Umbilical cord (tissue), 2 donors: ENCODE measurements around the gene TAF5. TPM values are rescaled to one million over a fixed set of nuclear protein-coding genes. Genes with fewer than 3 reads are reported as not detected.
"Not testable (repeated sequence)": the region's sequence is repeated elsewhere in the genome, so short reads cannot be mapped to it uniquely, and the experiment has no call there.

Experiments used
- DNase-seq: peaks from one replicate; pipeline ENCODE4 v3.0.0-alpha.2; 2015; ENCODE audit warnings: low spot score
- total RNA-seq: library from RNA; depleted of rRNA; stranded (reverse); fragments of >200 nt; gene quantifications from one replicate; pipeline ENCODE4 v1.2.3, GENCODE V29; 2014; ENCODE audit warnings: low replicate concordance; ENCODE audit not compliant: insufficient read depth

Gene TAF5
- 7.0 TPM for total RNA-seq

DNA sequence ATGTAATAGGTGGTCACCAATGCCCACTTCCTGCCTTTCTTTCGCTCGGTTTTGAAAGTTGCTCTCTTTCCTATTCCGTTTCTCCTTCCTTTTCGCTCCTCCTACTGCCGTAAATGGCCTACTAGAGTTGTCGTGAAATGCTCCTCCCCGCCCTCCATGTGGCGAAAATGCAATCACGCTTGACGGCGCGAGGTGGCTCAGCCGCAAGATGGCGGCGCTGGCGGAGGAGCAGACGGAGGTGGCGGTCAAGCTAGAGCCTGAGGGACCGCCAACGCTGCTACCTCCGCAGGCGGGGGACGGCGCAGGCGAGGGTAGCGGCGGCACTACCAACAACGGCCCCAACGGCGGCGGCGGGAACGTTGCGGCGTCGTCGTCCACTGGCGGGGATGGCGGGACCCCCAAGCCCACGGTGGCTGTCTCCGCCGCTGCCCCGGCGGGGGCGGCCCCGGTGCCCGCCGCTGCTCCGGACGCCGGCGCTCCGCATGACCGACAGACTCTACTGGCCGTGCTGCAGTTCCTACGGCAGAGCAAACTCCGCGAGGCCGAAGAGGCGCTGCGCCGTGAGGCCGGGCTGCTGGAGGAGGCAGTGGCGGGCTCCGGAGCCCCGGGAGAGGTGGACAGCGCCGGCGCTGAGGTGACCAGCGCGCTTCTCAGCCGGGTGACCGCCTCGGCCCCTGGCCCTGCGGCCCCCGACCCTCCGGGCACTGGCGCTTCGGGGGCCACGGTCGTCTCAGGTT lies at the start of gene TAF5:
Gene TAF5, plus strand, starts transcription at position 195 of the 737 bp plus-strand sequence. Its CDS starts 14 bp downstream, at position 209.
- peak; percentile 98 for DNase-seq

- DNase-seq = no peak
Measured at GRCh38 chr10:103327906-103328305, 39.9 kb upstream of the TAF5 start.

- DNase-seq = peak; percentile 23
Measured at GRCh38 chr10:103333934-103334520, 33.7 kb upstream of the TAF5 start.

DNA sequence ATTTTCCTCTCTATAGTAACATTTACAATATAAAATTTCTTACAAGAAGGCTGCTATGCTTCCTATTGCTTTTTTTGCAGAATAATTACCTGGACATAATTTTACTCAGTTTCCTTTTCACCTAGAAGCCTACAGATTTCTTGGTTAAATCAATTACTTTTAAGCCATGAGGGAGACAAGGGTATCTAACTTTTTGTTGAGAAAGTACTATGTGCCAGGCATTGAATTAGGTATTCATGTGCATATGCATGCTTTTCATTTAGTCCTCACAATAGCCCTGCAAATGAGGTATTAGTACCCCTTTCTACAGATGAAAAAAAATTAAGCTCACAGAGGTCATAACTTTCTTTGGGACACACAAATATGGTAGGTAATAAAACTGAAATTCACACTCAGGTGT lies 33.2 kb upstream of the TAF5 start:
- no peak for DNase-seq

DNA sequence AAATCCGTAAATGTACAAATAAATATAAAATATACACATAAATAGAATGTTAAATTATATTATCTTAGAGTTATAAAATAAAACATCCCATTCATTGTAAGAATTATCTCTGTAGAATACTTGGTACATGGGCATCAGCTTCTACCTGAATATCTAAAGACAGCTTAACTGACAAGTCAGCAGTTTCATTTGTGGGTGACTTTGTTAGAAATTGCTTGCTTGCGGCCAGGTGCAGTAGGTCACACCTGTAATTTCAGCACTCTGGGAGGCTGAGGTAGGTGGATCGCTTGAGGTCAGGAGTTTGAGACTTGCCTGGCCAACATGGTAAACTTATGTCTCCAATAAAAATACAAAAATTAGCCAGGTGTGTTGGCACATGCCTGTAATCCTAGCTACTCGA lies 31.4 kb upstream of the TAF5 start:
- DNase-seq = no peak

- DNase-seq = no peak
Measured at GRCh38 chr10:103350175-103350516, 17.6 kb upstream of the TAF5 start.

DNA sequence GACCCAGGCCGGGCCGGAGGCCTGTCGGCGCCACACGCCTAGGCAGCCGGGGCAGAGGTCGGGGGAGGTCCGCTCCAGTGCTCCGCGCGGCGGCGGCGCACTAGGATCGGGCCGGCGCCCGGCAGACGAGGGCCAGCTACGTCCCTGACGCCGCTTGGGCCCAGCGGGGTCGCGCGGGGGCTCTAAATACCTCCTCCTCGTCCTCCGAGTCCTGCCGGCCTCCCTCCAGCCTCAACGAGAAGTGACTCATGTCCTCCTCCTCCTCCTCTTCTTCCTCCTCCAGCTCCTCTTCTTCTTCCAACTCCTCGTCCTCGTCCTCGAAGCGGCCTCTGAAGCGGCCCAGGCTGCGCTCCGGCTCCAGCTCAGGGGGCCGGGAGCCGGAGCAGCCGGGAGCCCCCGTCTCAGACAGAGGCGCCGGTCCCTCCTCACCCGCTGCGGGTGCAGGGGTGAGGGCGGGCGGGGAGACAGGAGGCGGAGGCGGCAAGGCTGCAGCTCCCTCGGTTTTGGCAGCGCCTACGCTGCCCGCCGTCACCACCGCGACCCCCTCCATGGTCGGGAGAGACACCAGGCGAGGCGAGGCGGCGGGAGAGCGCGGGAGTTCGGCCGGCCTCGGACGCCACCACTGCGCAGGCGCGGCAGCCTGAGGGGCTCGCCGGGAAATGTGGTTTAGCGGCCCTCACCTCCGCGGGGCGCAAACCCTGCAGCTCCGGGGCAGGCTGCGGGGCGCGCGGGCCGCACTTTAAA lies 17.1 kb upstream of the TAF5 start, which contains the start of gene PCGF6:
Gene PCGF6, minus strand, starts transcription at position 624 of the 744 bp plus-strand sequence. Its CDS starts 74 bp downstream, at position 550.
- peak; percentile 90 for DNase-seq

DNA sequence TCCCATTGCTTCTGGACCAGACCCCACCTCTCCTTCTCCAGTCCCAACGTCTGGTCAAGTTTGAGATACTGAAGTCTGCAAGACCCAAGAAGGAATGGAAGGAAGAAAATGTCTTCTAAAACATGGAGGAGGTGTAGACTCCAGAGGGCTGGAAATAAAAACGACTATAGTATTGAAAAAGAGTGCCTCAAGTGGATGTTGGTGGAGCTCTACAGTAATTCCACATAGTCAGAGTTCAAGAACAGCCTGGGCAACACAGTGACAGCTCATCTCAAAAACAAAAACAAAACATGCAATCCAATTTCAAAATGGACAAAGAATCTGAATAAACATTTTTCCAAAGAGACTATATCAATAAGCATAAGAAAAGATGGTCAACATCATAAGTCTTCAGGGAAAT lies 14.5 kb upstream of the TAF5 start:
- DNase-seq = no peak

- DNase-seq = not testable (repeated sequence)
Measured at GRCh38 chr10:103354567-103354966, 13.2 kb upstream of the TAF5 start.

GRCh38 chr10:103355906-103356599 lies 11.7 kb upstream of the TAF5 start:
- DNase-seq = no peak

- DNase-seq = not testable (repeated sequence)
Measured at GRCh38 chr10:103359493-103359892, 8.3 kb upstream of the TAF5 start.

DNA sequence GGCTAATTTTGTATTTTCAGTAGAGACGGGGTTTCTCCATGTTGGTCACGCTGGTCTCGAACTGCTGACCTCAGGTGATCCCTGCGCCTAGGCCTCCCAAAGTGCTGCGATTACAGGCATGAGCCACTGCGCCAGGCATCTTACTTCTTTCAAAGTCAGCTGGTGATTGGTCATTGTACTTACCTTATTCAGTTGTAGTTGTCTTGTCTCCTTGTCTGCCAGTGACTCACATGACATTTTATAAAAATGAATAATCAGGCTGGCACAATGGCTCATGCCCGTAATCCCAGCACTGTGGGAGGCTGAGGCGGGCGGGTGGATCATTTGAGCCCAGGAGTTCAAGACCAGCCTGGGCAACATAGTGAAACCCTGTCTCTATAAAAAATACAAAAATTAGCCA lies 7.0 kb upstream of the TAF5 start:
- DNase-seq = not testable (repeated sequence)

DNA sequence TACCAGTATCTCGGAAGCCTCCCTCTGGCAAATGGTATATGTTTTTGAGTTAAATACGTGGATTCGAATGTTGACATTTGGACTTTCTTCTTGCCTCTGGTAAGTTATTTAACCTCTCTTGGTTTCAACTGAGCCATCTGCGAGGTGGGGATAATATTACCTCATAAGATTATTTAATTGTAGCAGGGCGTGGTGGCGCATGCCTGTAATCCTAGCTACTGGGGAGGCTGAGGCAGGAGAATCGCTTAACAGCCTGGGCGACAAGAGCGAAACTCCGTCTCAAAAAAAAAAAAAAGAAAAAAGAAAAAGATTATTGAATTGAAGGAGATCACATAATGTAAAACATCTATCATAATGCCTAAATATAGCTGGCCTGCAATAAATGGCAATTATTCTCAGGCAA lies 396 bp upstream of the TAF5 start:
- no peak for DNase-seq

DNA sequence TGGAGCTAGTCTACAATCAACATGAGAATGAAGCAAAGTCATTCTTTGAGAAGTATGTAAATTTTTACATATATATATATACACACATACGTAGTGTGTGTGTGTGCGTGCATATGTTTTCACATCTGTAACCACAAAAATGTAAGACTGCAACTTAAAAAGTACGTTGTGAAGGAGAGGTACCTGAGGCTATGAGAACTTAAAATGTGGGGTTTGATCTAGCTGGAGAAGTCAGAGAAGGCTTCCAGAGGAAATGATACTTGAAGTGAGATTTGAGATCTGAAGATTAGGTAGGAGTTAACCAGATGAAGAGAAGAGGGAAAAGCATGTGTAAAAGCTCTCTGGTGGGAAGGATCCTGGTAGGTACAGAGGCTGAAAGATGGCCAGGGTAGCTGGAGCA lies 5.8 kb downstream of the TAF5 start:
- DNase-seq = no peak

DNA sequence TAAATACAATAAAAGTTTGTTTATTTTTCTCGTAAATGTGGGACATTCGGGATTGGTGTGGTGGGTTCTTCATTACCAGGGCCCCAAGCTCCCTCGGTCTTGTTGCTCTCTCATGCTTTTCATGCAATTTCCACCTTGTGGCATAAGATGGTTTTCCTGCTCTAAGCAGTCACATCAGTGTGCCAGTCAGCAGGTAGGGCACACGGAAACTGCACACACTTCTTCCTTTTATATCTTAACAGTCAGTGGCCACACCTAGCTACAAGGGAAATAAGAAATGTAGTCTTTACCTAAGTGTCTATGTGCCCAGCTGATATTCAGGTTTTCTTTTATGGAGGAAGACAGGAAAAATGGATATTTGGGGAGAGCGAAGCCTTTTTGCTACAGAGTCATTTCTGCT lies 6.5 kb downstream of the TAF5 start:
- DNase-seq = no peak

GRCh38 chr10:103382769-103383168 lies 15.0 kb downstream of the TAF5 start:
- DNase-seq = no peak

DNA sequence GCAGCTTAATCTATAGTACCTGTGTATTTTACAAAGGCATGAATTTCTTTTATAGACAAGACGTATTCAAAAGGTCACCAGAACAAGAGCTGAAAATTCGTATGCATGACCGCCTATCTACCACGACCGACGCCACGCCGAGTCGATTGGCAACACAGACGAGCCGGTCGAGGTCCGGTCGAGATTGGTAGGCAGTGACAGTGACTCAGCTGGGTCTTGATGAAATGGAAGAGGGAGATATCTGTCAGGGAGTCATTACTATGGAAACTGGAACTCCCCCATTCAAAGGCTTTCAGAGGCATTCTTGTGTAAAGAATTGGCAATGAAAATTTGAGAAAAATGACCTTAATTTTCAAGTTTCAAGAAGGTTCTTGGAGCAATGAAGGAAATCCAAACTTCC lies 26.4 kb downstream of the TAF5 start:
- no peak for DNase-seq

GRCh38 chr10:103395754-103396066 lies 27.9 kb downstream of the TAF5 start:
- DNase-seq = peak; percentile 4

GRCh38 chr10:103396067-103396788 lies 28.5 kb downstream of the TAF5 start, which contains the start of the genes ATP5MK and PDCD11:
TSS of gene ATP5MK (minus strand) at chr10:103396475. CDS start at chr10:103392457, 4,018 bp downstream.
TSS of gene PDCD11 (plus strand) at chr10:103396626. CDS start at chr10:103398427, 1,801 bp downstream.
- DNase-seq = peak; percentile 99

GRCh38 chr10:103396789-103397087 lies 29.0 kb downstream of the TAF5 start:
- no peak for DNase-seq

DNA sequence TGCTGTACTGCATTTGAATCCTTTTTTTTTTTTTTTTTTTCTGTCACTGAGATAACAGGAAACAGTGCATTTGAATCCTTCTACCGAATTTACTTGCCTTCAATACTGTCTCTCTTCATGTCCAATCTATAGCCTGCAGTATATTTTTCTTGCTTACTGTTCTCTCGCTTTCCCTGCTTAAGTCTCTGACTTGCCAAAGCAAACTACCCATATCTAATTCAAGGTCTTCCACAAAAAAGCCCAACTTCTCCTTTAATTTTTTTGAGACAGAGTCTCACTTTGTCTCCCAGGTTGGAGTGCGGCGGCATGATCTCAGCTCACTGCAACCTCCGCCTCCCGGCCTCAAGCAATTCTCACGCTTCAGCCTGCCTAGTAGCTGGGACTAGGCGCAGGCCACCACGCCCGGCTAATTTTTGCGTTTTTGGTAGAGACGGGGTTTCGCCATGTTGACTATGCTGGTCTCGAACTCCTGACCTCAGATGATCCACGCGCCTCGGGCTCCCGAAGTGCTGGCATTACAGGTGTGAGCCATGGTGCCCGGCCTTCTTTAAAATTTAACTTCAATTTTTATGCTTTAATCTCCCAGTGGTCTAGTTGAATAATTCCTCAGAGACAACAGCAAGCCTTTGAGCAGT lies 29.5 kb downstream of the TAF5 start:
- no peak for DNase-seq
